Aorta (tissue), 5 donors: ENCODE data around the gene HDAC1. TPM values are rescaled to one million over a fixed set of nuclear protein-coding genes. Genes with fewer than 3 reads are reported as not detected.

Experiments used
- ATAC-seq: fragments of 200-7000 bp; cut with Tn5 transposase; one replicate; pipeline ENCODE4 v1.9.1; 2022; ENCODE audit warnings: moderate library complexity; ENCODE audit not compliant: low FRiP score
- DNase-seq, 2 donors: peaks; one replicate each; pipeline ENCODE4 v3.0.0-alpha.2; 2020
- H3K27ac ChIP-seq, 2 donors: one replicate each; pipeline ENCODE4 v1.5.1; 2013; ENCODE audit warnings: low read length in 2 of 2, mild to moderate bottlenecking in 2 of 2, moderate library complexity in 2 of 2, control low read depth in 1 of 2, inconsistent platforms in 1 of 2, low read depth in 1 of 2
- H3K27me3 ChIP-seq, 2 donors: one replicate each; pipeline ENCODE4 v1.6.1; 2013; ENCODE audit warnings: control low read depth in 1 of 2, low read length in 1 of 2, mild to moderate bottlenecking in 1 of 2, moderate library complexity in 1 of 2; ENCODE audit not compliant: insufficient read depth in 2 of 2, control insufficient read depth in 1 of 2
- H3K36me3 ChIP-seq, 2 donors: one replicate each; pipeline ENCODE4 v1.6.1; 2013; ENCODE audit warnings: control low read depth in 1 of 2, low read length in 1 of 2, mild to moderate bottlenecking in 1 of 2; ENCODE audit not compliant: insufficient read depth in 2 of 2, control insufficient read depth in 1 of 2
- H3K4me1 ChIP-seq, 2 donors: one replicate each; pipeline ENCODE4 v1.6.1; 2013; ENCODE audit warnings: low read length in 2 of 2, control low read depth in 1 of 2, mild to moderate bottlenecking in 1 of 2, moderate library complexity in 1 of 2; ENCODE audit not compliant: insufficient read depth in 2 of 2, control insufficient read depth in 1 of 2
- H3K4me3 ChIP-seq, 2 donors: one replicate each; pipeline ENCODE4 v1.5.1; 2013; ENCODE audit warnings: low read length in 2 of 2, control low read depth in 1 of 2, mild to moderate bottlenecking in 1 of 2
- H3K9me3 ChIP-seq: one replicate; pipeline ENCODE4 v1.6.1; 2013; ENCODE audit warnings: mild to moderate bottlenecking, low read length; ENCODE audit not compliant: control insufficient read depth
- WGBS, 2 donors: extraction: QIAGEN DNeasy Blood & Tissue Kit; methylation state at CpG; one replicate each; pipeline ENCODE4 v1.1.7; 2013; 5-methylcytosine and 5-hydroxymethylcytosine counted together
- intact Hi-C, 2 donors: fragments of 100-400 bp; cut with DNase I; formaldehyde crosslinking; loops; one replicate each; pipeline versions ENCODE4 v1.14.2 to v1.15.0; 2022
- polyA plus RNA-seq, 2 donors: library from polyadenylated mRNA; stranded (reverse); fragments of 200-250 nt; gene quantifications; one replicate each; pipeline ENCODE4 v1.2.3, GENCODE V29; 2013
- total RNA-seq, 2 donors: library from RNA; stranded (reverse); fragmentation: NEBNext Ultra II Directional; extraction: Animal tissue kit (Norgen Biotek cat#: 25700); gene quantifications; one replicate each; pipeline ENCODE4 v1.2.1, GENCODE V29; 2021
- donor health status: healthy with polysubstance abuse.
- donor health status: Bipolar disorder and iron deficiency.
- donor health status: DM: no; HTN: no; CAD: no.
- donor health status: DM: no; HTN: no; CAD: no.
- donor health status: DM: yes; HTN: yes; CAD: no.

Gene HDAC1
- total and polyA plus RNA-seq, 4 donors = 37.2 to 65.5 (median 51.7) TPM

DNA sequence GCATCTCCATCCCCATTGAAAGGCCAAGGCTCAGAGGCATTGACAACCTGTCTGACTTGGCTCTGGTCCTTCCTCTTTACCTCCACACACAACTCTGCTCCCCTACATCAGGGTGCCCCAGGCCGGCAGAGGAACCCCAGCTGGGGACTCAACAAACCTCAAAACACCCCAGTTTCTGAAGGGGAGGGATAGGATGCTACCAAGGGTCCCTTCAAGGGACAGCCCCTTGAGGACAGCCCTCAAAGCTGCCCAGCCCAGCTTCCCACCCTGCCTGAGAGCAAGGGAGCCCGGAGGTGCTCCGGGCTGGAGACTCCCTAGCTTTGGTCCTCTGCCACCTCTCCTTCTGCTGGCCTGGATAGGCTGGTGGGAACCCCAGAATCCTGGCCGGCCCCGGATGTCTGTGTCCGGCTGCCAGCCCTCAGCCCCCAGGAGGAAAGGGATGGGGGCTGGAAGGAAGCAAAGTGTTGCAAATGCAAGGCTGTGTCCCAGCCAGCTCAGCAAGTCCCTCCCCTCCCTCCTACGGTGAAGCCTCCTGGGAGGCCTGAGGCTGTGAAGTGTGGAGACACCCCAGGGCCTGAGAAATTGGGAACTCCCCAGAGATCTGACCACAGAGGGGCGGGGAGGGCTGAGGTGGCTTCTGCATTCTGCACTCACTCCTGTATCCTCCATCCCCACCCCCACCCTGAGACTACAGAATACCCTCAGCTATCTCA is 45.2 kb downstream of the HDAC1 start:
- peak in 1 of 2 donors; percentile 69 for DNase-seq
- H3K36me3 ChIP-seq = peaks cover 0 to 5% of the 10 kb centered on the region in 2 donors
- intact Hi-C loops = no loop called here
- H3K4me3 ChIP-seq = no peak overlapping the region
- no peaks in the 10 kb centered on the region for H3K4me1 ChIP-seq
- H3K9me3 ChIP-seq = no peaks in the 10 kb centered on the region
- no peaks in the 10 kb centered on the region for H3K27me3 ChIP-seq
- ATAC-seq = no peak
- WGBS, 2 donors = 68 to 73% methylated on average over 6 to 8 of the region's 8 CpGs
- H3K27ac ChIP-seq = no peak overlapping the region

DNA sequence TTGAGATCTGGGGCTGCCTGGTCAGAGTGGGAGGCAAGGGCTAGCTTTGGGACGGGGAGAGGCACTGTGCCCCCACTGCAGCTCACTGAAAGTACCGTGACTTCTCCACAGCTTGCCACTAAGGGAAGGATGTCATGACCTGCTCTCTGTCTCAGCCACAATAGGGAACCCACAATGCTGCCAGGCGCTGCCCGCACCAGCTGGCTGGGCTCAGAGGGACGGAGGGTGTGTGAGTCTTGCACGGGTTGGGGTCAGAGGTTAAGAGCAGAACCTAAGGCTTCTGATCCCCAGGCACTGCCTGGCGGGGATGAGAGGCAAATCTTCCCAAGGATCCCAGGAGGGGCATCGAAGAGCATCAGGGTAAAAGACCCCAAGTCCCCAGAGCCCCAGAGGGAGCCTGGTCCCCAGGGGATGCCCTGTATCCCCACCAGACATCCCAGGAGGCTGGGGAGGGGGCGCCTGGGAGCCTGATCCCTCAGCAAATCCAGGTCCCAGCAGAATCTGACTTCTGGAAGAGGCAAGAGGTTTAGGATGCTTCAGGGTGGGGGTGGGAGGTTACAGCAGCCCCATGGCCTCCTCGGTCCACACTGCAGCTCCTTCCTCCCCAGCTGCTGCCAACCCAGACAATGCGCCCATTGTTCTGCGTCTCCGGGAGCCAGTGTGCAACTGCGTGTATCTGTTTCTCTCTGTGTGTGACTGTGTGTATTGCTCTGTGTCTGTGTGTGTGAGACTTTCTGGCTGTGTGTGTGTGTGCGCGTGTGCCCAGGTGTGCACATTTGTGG is 46.2 kb downstream of the HDAC1 start:
- intact Hi-C loops = no loop called here
- Histone ChIP-seq H3K4me3 (no peak overlapping the region), H3K27me3 (no peaks in the 10 kb centered on the region), H3K36me3 (no peaks in the 10 kb centered on the region), H3K27ac (no peak overlapping the region), H3K4me1 (no peaks in the 10 kb centered on the region), H3K9me3 (no peaks in the 10 kb centered on the region)
- DNase-seq (peak in 1 of 2 donors; percentile 67), ATAC-seq (no peak)
- WGBS, 2 donors = 77 to 83% methylated on average over 16 of the region's 16 CpGs

DNA sequence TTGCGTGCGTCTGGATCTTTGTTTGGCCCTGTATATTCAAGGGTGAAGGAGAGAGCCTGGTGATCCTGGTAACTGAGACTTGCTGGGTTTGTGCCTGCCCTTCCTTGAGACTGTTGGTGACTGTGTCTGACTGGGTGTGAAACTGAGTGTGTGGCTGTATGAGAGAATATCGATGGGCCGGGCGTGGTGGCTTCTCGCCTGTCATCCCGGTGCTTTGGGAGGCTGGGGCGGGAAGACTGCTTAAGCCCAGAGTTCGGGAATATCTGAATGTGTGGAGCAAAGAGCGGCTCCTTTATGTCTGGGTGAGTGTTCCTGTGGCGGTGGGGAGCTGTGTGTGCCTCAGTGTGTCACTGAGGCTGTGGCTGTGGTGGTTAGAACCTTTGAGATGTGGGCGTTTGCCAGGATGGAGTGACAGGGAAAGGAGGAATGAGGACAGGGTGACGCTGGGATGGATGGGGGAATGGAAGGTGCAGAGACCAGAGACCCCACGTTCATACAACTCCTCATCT is 46.8 kb downstream of the HDAC1 start:
- no peak for DNase-seq
- WGBS, 2 donors = 91 to 92% methylated on average over 14 of the region's 14 CpGs
- intact Hi-C loops = no loop called here
- Histone ChIP-seq H3K27ac (no peak overlapping the region), H3K4me3 (no peak overlapping the region), H3K4me1 (no peaks in the 10 kb centered on the region), H3K27me3 (no peaks in the 10 kb centered on the region), H3K36me3 (no peaks in the 10 kb centered on the region), H3K9me3 (no peaks in the 10 kb centered on the region)
- ATAC-seq = no peak

DNA sequence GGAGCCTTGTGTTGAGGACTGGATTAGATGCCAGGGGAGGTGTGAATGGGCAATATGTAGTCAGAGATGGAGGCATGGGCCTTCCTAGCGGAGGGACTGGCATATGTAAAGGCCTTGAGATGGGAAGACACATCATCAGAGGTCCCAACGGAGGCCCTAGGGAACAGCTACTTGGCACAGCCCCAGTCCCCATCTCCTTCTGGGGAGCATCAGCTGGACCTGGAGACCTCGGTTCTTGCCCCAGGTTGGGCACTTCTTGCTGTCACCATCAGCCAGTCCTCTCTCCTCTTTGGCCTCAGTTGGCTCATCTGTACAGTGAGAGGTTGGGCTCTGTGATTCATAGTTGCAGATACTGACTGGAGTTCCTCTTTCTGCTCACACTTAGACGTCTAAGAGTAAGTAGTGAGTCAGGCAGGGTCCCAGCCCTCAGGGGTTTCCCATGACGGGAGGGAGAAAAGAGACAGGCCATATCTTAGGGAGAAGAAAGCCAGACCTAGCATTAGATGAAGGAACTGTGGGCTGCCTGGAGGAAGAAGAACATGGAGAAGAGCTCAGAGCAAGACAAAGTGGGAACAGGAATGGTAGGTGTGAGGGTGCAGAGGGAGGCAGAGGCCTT is 47.6 kb downstream of the HDAC1 start:
- intact Hi-C loops = no loop called here
- DNase-seq (peak in 1 of 2 donors; percentile 32), ATAC-seq (no peak)
- Histone ChIP-seq H3K27me3 (no peaks in the 10 kb centered on the region), H3K9me3 (no peaks in the 10 kb centered on the region), H3K36me3 (no peaks in the 10 kb centered on the region), H3K4me3 (no peak overlapping the region), H3K27ac (no peak overlapping the region), H3K4me1 (no peaks in the 10 kb centered on the region)
- WGBS, 2 donors = 73 to 77% methylated on average over 5 of the region's 5 CpGs

DNA sequence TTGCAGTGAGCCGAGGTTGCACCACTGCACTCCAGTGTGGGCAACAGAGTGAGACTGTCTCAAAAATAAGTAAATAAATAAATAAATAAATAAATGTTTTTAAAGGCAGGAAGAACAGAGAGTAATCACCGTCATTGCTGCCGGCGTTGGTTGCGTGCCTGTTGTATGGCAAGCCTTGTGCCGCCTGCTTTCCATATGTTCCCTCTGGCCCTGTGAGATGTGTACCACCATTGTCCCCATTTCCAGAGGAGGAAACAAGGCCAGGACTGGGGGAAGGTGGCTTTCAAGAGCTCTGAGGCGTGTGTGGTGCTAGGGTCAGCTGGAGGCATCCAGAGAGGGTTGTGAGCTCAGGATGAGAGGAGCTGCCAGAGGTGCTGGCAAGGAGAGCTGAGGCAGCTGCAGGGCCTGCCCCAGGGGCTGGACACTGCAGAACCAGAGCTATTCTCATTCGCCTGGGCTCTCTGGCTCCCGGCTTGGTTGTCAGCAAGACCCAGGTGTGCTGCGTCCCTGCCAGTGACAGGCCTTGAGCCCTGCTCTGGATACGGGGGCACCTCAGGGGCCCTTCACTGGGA is 49.4 kb downstream of the HDAC1 start:
- no peaks in the 10 kb centered on the region for H3K27me3 ChIP-seq
- ATAC-seq = no peak
- intact Hi-C loops = no loop called here
- no peaks in the 10 kb centered on the region for H3K36me3 ChIP-seq
- H3K27ac ChIP-seq = no peak overlapping the region
- no peaks in the 10 kb centered on the region for H3K9me3 ChIP-seq
- 91 to 93% methylated on average over 11 of the region's 11 CpGs for WGBS, 2 donors
- DNase-seq = peak in 1 of 2 donors; percentile 30
- H3K4me3 ChIP-seq = no peak overlapping the region
- no peaks in the 10 kb centered on the region for H3K4me1 ChIP-seq

DNA sequence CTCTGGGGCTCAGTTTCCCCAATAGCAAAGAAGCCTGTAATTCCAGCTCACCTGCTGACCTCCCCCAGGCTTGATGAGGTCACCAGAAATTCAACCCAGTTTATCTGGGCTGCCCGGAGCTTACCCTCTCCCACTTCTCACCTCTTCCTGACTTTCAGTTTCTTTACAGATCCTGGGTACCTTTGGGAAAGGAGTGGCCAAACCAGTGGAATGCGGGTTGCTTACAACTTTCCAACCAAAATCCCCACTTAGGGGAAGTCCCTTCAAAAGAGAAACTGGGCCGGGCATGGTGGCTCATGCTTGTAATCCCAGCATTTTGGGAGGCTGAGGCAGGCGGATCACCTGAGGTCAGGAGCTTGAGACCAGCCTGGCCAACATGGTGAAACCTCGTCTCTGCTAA is 50.1 kb downstream of the HDAC1 start:
- H3K4me1 ChIP-seq = no peaks in the 10 kb centered on the region
- WGBS, 2 donors = 82 to 83% methylated on average over 4 to 5 of the region's 5 CpGs
- no peaks in the 10 kb centered on the region for H3K9me3 ChIP-seq
- DNase-seq (peak in 1 of 2 donors; percentile 22), ATAC-seq (no peak)
- intact Hi-C loops = no loop called here
- H3K27ac ChIP-seq = no peak overlapping the region
- H3K4me3 ChIP-seq = no peak overlapping the region
- no peaks in the 10 kb centered on the region for H3K27me3 ChIP-seq
- H3K36me3 ChIP-seq = no peaks in the 10 kb centered on the region

DNA sequence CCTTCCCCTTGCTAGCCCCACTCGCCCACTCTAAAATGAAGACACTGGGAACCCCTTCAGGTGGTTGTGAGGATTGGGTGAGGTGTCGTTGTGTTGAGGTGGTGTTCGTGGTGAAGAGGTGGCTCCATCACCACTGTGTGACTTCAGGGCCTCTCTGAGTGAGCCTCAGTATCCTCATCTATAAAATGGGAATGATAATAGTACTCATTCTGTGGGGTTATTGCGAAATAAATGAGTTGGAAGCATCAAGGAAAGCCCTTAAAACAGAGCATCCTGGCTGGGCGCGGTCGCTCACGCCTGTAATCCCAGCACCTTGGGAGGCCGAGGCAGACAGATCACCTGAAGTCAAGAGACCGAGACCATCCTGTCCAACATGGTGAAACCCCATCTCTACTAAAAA is 50.8 kb downstream of the HDAC1 start:
- 95 to 96% methylated on average over 10 of the region's 10 CpGs for WGBS, 2 donors
- Histone ChIP-seq H3K27ac (no peak overlapping the region), H3K4me1 (no peaks in the 10 kb centered on the region), H3K27me3 (no peaks in the 10 kb centered on the region), H3K9me3 (no peaks in the 10 kb centered on the region), H3K4me3 (no peak overlapping the region), H3K36me3 (no peaks in the 10 kb centered on the region)
- intact Hi-C loops = no loop called here
- no peak for ATAC-seq
- DNase-seq = peak in 1 of 2 donors; percentile 27

DNA sequence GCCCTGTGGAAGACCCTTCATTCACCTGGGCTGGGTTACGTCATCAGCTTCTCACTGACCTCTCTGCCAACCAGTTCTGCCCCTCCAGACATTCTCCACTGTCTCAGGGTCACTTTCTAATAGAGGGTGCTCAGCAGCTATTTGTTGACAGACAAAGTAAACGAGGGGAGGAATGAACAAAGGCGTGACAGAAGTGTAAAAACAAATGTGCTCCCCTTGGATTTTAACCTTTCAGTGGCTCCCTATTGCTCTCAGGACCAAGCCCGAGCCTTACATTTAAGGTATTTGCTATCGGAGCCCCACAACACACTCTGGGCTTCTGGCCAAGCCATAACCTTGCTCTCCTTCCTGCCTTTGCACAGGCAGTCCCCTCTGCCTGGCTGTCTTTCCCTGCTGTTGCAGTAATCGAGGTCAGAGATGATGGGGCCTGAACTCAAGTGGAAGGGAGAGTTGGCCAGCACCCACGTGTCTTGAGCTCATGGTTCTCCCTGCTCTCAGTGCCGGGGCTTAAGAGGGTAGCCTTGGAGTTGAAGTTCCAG is 53.5 kb downstream of the HDAC1 start:
- intact Hi-C loops = no loop called here
- no peak for DNase-seq
- Histone ChIP-seq H3K4me3 (no peak overlapping the region), H3K9me3 (no peaks in the 10 kb centered on the region), H3K27ac (no peak overlapping the region), H3K27me3 (no peaks in the 10 kb centered on the region), H3K4me1 (no peaks in the 10 kb centered on the region), H3K36me3 (no peaks in the 10 kb centered on the region)
- 59 to 60% methylated on average over 8 of the region's 8 CpGs for WGBS, 2 donors
- ATAC-seq = no peak
